Keratinocyte (primary cell): ENCODE data around the gene ICAM2.

Experiments used
- CTCF ChIP-seq, 3 experiments: IDR thresholded peaks in 1 of 3; conservative IDR thresholded peaks in 1 of 3; optimal IDR thresholded peaks in 1 of 3; 2 replicates in 2 of 3; 3 replicates in 1 of 3; pipeline versions ENCODE3 to v1.5.1; 2011; ENCODE audit warnings: low read length in 3 of 3, mild to moderate bottlenecking in 3 of 3, moderate library complexity in 2 of 3, control low read depth in 1 of 3, inconsistent platforms in 1 of 3; ENCODE audit not compliant: insufficient read depth in 2 of 3; ENCODE audit errors: extremely low read depth in 1 of 3
- EZH2 ChIP-seq: IDR thresholded peaks from one replicate; pipeline ENCODE4 v1.6.1; 2012; ENCODE audit warnings: inconsistent platforms, mild to moderate bottlenecking, low read length, moderate library complexity

GRCh38 chr17:63974594-63975192 is 45.7 kb downstream of the ICAM2 start:
- TF ChIP-seq CTCF (optimal IDR thresholded peaks at IDR 0.05 in 1 of 3, IDR thresholded peaks at IDR 0.05 in 1 of 3, conservative IDR thresholded peaks at IDR 0.05 in 1 of 3; ENCODE audit: extremely low read depth in 1 of 3, insufficient read depth in 2 of 3, low read length in 3 of 3) (no peak), EZH2 (no peak)
